HG02759 (cell line): ENCODE measurements around the gene CTU2.

Experiments used
- ATAC-seq: cut with Tn5 transposase; IDR thresholded peaks from one replicate; pipeline ENCODE4 v1.9.1; 2021; ENCODE audit warnings: mild to moderate bottlenecking, moderate library complexity; ENCODE audit not compliant: unreplicated experiment

Gene CTU2

DNA sequence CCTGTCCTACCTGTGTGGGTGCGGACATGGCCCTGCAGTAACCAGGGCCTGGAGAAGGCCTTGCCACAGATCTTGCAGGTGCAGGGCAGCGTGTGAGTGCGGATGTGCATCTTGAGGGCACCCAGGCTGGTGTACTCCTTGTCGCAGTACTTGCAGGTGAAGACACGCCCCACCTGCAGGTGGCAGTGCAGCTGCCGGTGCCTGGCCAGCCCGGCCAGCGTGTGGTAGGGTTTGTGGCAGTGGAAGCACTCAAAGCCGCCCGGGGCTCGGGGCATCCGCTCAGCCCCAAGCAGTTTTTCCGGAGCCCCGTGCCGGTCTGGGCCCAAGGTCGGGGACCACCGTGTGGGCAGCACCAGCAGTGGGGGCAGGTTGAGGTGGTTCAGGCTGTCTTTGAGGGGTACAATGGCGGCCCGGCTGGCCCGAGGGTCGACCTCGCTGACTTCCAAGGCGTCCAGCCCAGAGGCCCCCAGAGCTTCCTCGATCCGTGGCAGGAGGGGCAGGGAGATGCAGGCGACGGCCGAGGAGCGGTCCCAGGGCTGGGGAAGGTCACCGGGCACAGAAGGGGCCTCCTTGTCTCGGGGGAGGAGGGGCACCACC lies 25.1 kb upstream of the CTU2 start:
- no peak for ATAC-seq

DNA sequence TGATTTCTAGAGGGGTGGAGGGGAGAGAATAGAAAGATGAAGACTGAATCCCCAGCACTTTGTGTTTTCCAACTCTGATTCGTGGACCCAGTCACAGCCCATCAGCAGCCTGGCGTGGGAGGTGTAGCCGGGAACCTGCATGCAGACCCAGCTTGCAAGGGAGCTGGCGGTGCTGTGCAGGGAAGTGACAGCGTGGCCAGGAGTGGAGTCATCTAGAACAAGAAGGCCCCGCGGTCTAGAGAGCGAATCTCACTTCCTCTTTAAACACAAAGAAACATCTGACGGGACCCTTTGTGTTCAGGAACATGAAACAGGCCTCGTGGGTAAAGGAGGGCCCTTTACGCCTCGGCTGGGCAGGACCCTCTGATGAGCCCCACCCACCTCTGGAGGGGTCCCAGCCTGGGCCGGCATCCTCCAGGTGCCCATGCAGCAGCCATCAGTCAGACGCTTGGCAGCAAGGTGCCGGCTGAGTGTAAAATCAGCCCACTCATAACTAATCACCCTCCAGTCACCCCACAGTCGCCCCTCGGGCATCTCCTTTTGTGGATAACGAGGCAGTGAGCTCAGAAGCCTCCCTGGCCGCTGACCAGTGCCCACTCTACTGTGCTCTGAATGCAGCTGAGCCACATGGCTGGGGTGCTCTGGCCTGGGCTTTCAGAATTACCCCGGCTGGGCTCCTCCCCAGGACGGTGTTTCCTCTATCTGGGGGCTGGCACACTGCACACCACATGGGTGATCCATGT lies 24.4 kb upstream of the CTU2 start:
- peak; percentile 70 for ATAC-seq

DNA sequence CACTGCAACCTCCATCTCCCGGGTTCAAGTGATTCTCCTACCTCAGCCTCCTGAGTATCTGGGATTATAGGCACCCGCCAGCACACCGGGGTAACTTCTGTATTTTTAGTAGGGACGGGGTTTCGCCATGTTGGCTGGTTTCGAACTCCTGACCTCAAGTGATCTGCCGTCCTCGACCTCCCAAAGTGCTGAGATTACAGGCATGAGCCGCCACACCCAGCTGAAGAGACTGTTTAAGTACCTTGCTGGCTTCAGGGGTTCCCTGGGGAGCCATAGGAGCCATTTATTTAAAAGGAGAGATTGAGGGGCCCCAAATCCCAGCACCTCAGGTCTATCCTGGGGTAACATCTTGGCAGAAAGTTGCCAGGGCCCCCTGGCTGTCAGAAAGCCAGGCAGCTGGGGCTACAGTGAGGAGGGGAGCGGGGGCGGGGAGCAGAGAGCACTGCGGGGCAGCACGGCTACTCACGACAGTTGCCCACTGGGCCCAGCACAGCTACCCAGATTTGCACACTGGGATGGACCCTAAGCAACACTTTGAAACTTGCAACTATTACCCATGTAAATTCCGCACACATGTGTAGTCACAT lies 21.6 kb upstream of the CTU2 start:
- no peak for ATAC-seq

DNA sequence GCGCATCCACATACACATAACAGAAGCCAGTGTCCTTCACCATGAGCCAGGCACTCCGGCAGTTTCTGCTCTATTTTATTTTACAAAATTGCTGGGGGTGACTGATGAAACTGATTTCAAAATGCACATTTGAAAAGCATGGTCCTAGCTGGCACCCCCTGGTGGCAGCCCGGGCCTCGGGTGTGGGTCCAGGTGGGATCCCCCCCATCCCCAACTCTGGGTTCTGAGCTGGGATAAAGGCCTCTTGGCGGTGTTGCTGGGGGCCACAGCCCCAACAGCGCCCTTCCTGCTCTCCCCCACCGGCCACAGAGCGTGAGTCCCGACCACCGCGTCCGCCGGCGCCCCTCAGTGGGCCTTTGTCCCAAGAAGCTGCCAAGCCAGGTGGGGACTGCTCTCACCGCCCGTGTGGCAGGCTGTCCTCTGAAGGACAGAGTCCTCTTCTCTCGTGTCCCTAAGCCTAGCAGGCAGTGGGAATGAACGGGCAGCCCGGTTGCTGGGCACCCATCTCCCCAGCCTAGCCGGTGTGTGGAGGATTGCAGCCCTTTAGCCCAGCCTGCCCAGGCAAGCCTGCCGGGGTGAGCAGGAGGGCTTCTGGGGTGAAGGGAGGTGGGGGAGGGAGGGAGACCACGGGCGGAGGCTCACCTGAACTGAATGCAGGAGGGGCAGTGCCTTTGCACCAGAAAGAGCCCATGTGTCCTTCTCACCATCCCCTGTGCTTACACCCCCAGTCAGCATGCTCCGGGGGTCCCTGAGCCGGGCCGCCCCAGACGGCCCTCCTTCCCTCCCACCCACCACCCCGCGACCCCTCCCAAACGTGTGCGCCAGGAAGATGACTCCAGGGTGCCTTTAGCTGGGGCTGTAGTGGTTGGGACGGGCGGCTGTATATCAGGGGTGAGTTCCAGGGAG lies 20.9 kb upstream of the CTU2 start:
- no peak for ATAC-seq

DNA sequence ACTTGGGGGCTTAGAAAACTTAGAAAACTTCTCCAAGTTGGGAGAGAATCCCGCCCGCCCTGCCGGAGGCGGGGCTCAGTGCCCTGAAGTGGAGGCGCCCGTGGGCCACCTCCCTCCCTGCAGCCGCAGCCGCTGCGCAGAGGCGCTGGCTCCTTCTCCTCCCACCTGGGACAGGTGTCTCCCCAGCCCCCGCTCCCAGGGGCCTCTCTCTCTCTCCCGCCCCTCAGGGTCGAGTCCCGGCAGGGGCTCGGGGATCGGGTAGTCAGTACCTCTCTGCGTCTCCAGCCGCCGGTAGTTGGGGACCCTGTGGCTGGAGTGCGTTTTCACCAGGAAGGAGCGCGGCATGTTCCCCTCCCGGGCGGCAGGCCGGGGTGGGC lies 20.3 kb upstream of the CTU2 start:
- ATAC-seq = peak; percentile 8

DNA sequence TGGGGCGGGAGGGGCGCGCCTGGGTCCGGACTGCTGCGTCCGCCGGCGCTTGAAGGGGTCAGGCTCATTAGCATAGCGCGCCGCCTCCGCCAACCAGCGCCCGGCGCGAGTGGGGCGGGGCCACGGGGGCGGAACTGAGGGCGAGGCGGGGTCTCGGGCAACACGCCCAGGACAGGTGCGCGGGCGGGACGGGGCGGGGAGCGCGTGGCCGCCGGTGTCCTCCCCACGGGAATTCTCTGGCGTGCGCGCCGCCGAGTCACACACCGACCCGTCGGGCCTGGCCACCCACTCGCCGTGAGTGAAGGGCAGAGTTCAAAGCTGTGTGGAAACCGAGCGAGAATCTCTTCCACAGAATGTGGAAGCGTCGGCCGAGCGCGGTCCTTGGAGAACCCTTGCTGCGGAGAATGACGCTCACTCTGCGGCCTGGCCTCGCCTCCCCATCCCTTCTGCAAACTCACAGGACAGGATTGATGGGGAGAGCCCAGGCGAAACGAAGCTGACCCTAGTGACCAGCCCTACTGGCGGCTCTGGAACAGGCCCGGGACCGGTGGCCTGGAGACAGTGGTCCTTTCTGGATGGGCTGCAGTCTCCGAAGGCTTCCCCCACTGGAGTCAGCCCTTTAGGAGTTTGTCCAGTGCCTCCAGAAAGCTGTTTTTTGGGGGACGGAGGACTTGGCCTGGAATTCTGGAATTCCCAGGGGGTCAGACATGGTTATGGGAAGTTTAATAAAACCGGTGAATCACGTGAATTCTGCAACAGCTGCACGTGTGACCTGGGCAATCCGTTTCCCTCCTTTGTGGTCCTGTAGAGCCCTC lies 19.7 kb upstream of the CTU2 start, which contains the start of gene SNAI3:
Gene SNAI3 (minus strand): TSS at position 69 of the 815 bp plus-strand sequence. CDS start 101 bp downstream, outside the sequence.
- ATAC-seq = peak; percentile 69

DNA sequence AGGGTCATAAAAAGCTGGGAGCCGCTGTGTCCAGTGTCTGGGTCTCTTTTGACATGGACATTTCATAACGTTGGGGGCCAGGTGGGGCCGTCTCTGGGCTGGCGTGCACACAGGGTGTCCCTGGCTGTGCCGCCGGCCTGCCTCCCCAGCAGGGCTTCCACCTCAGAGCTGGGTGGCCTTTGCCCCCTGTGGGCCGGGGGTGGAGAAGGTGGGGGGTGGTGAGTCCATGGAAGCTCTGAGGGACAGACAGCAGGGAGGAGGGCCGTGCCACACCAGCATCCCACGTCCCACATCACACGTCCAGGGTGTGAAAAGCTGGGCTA lies 19.1 kb upstream of the CTU2 start:
- no peak for ATAC-seq

DNA sequence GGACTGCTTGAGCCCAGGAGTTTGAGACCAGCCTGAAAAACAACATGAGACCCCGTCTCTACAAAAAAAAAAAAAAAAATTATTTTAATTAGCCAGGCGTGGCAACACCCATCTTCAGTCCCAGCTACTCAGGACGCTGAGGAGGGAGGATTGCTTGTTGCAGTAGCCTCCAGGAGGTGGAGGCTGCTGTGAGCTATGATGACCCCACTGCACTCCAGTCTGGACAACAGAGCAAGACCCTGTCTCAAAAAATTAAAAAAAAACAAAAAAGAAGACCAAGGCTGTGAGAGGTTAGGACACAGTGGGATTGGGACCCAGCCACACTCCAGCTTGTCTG lies 18.7 kb upstream of the CTU2 start:
- no peak for ATAC-seq

DNA sequence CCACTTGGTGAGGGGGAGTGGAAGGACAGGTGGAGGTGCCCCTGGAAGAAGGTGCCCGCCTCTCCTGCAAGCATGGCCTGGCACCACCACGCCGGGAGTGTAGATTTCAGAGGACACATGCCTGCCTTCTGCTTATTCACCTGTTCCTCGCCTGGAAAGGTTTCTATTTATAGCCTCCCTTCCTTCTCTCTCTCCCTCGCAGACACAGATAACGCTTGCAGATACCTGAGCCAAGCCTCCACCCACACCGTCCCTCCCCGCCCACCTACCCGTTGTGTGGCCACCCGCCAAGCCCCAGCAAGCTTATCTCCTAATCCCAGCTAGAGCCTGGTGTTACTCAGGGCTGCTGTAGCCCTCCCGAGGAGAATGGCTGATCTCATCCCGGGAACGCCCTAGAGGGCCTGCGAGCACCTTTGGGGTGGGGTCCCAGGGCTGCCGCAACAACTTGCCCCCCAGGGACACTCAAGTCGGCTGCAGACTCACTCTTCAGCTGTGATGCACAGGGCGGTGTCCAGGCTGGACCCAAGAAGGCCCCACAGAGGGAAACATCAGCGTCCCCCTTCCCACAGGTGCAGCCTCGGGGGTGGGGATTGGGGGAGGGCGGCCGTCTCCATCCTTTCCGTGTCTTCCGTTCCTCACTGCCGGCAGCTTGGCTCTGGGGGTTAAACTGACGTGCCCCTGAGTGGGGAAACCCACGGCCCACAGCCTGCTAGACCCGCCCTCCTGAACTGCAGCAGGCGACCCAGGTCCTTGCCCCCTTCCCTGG lies 18.1 kb upstream of the CTU2 start:
- ATAC-seq = no peak

DNA sequence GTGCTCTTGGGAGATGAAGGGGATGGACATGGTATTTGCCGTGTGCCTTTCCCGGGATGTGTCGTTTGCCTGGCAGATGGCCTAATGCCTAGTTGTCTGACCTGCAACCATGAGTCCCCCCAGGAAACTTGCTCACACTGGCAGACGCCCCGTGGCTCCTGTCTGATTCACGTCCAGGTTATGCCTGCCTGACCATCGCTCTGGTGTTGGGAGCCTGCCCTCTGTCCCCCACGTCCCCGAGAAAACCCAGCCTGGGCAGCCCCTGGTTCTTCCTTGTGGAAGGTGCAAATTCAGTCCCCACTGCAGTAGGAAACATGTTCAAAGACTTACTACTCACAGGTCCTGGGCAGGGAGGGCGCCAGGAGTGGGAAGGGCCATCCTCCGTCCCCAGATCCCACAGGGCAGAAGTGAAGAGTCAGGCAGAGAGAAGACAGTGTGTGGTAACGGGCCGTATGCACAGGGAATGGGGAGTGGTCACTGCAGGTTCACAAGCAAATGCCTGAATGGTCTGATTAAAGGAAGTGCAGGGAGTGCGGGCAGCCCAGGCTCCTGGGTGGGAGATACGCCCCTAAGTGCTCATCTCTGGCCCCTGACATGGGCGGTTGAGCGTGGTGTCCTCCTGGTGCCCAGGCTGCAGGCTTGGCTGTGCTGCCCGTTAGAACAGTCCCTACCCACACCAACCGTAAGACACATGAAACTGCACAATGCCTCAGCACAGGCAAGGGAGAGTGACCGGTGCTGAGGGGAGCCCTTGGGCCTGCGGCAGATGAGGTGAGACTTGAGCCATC lies 15.8 kb upstream of the CTU2 start:
- no peak for ATAC-seq

DNA sequence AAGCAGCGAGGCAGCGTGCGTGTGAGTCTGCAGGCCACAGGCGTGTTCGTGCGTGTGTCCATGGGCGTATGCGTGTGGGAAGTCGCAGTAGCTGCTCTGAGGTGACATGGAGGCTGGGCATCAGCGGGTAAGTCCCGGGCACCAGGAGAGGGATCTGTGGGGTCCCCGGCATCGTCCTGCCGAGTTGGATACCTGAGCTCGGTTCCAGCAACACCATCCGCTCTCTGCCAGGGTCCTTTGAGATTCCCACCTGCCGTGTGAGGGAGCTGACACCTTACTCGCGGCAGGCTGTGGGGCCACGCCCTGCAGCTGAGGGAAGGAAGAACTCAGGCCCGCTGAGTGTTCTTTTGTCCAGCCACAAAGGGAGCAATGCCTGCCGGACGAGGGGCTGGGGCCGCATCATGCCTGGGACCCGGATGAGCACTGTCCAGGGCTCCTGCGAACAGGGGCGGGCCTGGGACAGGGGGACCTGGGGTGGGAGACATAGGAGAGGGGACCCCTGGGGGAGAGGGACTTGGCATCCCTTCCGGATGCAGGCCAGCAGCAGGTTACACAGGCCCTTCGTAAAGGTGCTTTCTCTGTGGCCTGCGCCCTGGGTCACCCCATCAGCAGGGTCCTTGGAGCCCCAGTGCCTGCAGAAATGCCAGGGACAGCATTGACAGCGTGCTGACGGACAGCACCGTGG lies 15.0 kb upstream of the CTU2 start:
- ATAC-seq = no peak

DNA sequence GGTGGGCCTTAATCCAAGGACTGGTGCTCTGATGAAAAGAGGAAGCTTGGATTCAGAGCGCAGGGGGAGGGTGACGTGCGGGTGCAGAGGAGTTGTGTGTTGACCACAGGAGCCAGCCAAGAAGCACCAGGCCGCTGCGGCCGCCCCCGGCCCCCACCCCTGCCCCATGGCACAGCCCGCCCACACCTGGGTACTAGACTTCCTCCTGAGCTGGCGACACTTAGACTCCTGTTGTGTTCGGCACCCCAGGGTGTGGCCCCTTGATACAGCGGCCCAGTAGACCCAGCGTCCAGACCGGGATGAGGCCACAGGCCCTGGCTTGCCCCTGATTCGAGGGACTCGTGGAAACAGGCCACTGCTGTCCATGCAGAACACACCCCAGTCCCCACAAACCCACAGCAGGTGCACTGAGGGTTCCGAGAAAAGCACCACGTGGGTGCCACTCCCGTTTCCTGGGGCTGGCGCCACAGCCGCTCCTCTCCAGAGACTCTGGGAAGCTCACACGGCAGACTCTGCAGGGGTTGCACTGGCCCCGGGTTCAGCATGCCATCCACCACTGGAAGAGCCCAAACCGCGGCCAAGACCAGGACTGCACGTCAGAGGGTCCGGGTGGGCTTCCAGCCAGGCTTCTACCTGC lies 14.3 kb upstream of the CTU2 start:
- ATAC-seq = no peak

DNA sequence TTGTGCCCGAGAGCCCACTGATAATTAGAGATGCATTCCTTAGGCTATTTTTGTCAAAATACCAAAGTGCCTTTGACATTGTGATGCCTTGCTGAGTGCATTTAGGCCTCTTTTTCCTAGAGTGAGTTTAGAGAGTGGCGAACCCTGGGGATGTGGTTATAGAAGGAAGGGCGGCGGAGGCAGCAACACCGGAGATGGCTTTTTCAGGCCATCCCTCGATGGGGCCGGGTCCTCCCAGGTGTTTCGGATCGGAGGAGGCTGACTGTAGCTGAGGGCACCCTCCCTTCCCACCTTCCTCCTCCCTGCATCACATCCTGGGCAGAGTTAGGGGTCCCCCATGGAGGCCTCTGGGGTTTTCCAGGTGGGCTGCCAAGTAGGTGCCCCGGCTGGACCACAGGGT lies 13.4 kb upstream of the CTU2 start:
- ATAC-seq = no peak

DNA sequence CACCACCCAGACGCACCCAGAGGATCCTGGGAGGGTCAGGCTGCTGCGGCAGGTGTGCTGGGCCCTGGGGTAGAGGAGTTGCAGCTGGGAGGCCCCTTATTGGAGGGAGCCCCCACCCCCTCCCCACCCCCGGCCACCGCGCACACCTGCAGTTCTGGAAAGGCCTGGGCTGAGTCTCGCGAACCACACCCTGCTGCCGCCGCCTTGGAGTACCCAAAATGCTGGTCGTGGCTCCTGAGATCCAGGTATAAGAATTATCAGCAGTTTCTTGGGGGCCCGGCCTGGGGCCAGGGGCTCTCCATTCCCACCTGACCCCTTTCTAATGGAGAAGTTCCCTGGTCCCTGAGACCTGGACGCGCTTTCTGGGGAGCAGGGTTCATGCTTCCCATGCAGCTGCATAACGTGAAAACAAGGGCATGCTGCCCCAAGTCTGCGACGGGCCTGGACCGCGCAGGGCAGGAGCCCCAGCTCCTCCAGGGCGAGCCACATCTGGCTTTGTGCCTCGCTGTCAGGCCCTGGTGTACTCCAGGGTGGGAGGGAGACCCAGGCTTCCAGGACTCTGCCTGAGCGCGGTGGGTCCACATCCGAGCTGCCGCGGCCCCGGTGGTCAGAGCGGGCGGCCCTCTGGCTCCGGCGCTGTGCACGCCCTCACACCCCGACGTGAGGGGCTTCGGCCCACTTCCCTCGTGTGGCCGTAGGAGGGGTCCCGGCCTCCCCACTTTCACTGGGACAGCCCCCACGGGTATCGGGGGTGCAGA lies 12.7 kb upstream of the CTU2 start:
- no peak for ATAC-seq

DNA sequence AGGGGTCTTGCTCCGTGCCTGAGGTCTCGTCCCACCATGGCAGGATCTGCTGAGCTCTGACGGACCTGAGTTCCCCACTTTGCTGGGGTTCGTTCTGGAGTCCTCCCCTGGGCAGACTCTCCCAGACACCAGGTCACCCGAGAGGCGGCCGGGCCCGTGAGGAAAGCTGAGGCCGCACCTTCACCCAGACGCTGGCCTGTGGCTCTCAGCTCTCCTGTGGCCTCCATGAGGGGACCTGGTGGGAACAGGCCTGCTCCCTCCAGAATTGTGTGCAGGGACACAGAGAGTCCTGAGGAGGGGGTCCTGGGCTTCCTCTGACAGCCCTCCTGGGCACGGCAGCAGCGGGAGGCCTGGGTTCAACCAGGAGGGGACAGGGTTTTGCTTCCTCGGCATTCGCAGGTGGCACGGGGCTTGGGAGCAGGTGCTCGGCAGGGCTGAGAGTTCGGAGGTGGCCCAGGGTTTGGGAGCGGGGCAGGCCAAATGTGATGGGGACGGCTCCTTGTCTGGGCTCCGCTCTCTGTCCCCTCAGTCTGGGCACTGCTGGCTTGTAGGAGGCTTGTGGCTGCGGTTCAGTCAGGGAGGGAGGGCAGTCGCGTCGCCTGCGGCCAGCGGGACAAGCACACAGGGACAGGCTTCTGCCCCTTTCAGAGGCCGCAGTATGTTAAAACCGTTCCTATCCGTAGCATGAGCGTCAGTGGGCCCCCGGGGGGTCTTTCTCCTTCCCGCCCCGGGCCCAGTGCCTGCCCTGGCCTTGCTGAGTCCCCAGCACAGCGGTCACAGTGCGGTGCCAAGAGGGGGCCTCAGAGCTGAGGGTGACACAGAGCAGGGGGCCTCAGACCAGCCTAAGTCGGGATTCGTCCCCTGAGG lies 11.8 kb upstream of the CTU2 start:
- ATAC-seq = no peak

DNA sequence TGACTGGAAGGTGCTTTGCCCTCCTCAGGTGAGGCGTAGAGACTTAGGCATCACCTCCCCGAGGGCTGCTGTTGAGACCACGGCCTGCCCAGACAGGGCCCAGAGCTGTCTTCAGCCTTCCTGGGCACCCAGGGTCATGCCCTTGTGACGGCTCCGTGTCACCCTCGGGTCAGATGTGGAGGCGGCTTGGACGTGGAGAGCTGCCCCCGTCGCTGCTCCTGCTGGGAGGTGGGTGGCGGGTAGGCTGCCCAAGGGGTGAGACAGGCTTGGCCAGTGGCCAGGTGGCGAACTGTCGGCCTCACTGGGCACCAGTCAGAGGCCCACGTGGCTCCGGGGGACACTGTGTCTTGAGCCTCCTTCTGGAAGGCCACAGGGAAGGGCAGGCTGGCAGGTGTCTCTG lies 11.1 kb upstream of the CTU2 start:
- no peak for ATAC-seq

DNA sequence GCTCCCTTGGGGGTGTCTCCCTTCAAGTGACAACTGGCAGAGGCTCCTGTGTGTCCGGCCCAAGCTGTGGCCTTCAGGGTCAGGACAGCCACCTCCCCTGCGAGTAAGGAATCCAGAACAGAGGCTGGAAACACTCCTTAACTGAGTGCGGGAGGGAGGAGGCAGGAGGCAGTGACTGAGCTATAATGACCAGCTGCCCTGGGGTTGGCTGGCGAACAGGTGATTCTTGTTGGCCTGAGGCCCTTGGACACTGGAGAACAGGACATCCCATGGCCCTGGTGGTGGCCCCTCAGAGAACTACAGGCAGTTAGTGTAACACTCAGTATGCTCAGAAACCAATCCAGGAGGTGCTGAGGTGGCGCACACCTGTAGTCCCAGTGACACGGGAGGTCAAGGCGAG lies 10.6 kb upstream of the CTU2 start:
- no peak for ATAC-seq
